ENCODE results near the gene HNF1A.
"Not testable (repeated sequence)": the region's sequence is repeated elsewhere in the genome, so short reads cannot be mapped to it uniquely, and the experiment has no call there.

Gene HNF1A, protein sequence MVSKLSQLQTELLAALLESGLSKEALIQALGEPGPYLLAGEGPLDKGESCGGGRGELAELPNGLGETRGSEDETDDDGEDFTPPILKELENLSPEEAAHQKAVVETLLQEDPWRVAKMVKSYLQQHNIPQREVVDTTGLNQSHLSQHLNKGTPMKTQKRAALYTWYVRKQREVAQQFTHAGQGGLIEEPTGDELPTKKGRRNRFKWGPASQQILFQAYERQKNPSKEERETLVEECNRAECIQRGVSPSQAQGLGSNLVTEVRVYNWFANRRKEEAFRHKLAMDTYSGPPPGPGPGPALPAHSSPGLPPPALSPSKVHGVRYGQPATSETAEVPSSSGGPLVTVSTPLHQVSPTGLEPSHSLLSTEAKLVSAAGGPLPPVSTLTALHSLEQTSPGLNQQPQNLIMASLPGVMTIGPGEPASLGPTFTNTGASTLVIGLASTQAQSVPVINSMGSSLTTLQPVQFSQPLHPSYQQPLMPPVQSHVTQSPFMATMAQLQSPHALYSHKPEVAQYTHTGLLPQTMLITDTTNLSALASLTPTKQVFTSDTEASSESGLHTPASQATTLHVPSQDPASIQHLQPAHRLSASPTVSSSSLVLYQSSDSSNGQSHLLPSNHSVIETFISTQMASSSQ

GRCh38 chr12:120978296-120979219, at the start of gene HNF1A:
Gene HNF1A (plus strand): TSS chr12:120978543. CDS start chr12:120978769, 226 bp downstream.
- DNase-seq = no peak

DNA sequence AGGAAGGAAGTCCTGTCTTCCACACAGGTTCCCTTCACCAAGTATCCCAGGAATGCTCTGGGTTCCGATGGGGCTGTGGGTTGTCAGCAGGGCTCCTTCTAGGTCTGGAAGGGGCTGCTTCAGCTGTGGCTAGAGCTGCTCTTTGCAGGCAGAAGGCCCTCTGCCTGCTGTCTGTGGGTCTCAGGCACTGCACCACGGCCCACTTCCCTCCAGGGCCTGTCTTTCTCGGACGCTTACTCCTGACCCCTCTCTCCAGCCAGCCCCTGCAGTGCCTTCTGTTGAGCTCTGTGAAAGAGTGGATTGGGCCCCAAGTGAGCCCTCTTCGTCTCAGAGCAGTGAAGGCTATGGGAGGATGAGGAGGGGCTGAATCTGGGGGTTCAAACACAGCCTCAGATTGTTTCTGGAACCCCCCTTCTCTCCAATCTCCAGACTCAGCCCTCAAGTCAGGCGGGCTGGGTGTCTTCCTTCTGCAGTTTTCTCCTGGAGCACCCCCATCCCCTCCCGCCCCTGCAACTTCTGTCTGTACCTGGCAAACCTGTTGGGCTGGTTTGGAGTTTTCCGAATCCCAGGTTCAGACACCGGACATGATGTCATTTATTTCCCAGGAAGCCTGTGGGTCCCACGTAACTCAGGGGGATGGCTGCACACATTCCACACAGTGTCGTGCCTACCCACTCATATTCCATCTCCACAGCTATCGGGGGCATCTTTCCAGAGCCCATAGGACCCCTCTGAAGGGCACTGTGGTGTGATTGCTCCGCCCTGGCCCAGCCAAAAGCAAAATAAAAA, 49.3 kb upstream of the HNF1A start:
- DNase-seq = no peak

DNA sequence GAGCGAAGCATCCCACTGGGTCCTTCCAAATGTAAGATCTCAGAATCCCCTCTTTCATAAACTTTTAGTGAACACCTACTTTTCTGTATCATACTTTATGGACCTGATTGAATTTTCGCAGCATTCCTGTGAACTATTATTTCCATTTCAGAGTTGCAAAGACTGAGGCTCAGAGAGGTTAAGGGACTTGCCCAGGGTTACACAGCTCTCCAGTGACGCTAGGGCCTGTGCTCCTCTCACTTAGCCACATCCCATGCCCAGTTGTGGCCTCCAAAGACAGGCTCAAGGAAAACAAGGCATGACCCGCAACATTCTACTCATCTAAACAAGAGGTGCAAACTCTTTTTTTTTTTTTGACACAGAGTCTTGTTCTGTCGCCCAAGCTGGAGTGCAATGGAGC, 48.3 kb upstream of the HNF1A start:
- DNase-seq = no peak

DNA sequence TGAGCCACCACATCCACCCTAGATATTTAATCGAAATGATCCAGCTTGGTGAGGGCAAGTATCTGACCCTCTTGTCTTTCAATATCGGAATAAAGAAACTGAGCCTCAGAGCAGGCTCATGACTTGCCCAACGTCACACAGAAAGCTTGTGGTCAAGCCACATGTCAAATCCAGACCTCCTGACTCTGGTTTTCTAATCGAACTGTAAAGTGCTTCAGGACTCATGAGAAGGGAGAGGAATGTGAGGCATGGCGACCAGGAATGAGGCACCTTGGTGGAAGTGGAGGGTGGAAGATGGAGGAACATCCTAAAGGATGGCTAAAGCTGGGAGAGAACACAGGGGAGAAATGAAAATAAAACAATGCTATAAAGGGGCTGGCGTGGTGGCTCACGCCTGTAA, 46.3 kb upstream of the HNF1A start:
- DNase-seq = no peak

- DNase-seq = no peak
These were observed 45.3 kb upstream of the HNF1A start for GRCh38 chr12:120932956-120933526.

GRCh38 chr12:120933786-120934185, 44.6 kb upstream of the HNF1A start:
- DNase-seq = no peak

GRCh38 chr12:120936197-120936596, 42.1 kb upstream of the HNF1A start:
- DNase-seq = no peak

DNA sequence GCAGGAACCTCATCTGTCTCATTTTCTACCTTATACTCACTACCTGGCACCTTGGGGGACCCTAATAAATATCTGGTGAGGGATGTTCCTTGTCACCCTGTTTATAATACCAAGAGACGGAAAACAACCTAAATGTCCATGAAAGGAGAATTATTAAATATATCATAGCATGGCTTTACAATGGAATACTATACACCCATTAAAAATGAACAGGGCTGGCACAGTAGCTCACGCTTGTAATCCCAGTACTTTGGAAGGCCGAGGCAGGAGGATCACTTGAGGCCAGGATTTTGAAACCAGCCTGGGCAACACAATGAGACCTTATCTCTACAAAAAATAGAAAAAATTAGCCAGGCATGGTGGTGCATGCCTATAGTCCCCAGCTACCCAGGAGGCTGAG, 39.8 kb upstream of the HNF1A start:
- no peak for DNase-seq

DNA sequence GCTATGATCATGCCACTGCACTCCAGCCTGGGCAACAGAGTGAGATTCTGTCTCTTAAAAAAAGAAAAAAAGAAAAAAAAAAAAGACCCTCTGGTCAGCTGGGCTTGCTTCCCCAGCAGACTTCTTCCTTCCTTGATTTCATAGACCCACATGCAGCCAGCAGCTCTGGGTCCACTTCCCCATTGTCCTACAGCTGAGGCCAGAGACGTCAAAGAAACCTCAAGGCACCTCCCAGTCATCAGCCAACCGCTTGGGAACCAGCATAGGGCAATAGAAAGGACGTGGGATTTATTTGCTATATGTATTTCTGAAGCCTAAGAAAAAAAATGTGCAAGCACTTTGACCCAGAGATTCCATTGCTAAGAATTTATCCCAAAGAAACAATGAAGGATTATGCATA, 38.8 kb upstream of the HNF1A start:
- no peak for DNase-seq

- no peak for DNase-seq
These were observed 38.3 kb upstream of the HNF1A start for GRCh38 chr12:120940006-120940405.

GRCh38 chr12:120940799-120941198, 37.5 kb upstream of the HNF1A start:
- DNase-seq = no peak

DNA sequence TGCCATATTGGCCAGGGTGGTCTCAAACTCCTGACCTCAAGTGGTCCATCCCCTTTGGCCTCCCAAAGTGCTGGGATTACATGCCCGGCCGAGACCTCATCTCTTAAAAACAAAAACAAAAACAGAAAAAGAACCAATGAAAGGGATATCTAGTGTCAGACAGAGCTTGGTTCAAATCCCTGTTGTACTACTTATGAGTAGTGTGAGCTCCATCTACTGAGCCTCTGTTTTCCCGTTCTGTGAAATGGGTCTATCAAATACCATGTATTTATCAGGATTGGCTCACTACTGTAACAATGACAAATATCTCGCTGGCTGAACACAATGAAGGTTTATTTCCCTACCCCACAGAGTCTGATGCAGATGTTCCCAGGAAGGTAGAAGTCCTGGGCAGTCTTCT, 36.9 kb upstream of the HNF1A start:
- DNase-seq = no peak

DNA sequence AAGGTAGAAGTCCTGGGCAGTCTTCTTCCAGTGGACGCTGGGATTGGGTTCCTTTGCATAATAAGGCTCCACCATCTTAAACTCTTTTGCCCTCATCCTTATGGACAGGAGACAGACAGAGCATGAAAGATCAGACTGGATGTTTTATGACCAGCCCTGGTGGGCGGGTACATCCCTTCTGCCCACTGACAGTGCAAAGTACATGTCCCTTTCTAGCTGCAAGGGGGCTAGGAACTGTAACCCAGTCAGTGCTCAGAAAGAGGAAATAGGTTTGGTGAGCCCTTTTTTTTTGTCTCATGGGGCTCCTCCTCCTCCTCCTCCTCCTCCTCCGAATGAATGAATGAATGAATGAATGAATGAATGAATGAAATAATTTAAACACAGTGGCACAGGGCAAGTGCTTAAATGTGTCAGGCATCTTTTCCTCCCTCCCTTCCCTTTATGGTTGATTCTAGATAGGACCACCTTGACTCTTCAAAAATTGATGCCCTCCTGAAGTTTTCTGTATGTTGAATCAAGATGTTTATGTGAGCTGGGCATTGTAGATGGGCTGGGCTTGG, 36.4 kb upstream of the HNF1A start:
- DNase-seq = no peak

DNA sequence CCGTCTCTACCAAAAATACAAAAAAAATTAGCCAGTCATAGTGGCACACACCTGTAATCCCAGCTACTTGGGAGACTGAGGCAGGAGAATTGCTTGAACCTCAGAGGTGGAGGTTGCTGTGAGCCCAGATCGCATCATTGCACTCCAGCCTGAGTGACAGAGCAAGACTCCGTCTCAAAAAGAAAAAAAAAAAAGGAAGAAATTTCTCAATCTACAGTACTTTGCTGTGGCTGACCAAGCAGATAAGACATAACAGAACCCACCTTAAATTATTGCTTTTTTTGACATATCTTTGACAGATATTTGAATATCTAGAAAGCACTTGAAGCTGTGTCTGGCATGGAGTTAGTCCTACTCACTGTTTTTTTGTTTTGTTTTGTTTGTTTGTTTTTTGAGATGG, 34.9 kb upstream of the HNF1A start:
- DNase-seq = no peak

GRCh38 chr12:120944645-120945217, 33.6 kb upstream of the HNF1A start:
- DNase-seq = no peak

GRCh38 chr12:120945516-120945915, 32.8 kb upstream of the HNF1A start:
- not testable (repeated sequence) for DNase-seq

GRCh38 chr12:120950260-120950799, 28.0 kb upstream of the HNF1A start:
- DNase-seq = not testable (repeated sequence)

- DNase-seq = no peak
These were observed 27.5 kb upstream of the HNF1A start for GRCh38 chr12:120950807-120951206.

GRCh38 chr12:120955232-120955631, 23.1 kb upstream of the HNF1A start:
- DNase-seq = no peak

DNA sequence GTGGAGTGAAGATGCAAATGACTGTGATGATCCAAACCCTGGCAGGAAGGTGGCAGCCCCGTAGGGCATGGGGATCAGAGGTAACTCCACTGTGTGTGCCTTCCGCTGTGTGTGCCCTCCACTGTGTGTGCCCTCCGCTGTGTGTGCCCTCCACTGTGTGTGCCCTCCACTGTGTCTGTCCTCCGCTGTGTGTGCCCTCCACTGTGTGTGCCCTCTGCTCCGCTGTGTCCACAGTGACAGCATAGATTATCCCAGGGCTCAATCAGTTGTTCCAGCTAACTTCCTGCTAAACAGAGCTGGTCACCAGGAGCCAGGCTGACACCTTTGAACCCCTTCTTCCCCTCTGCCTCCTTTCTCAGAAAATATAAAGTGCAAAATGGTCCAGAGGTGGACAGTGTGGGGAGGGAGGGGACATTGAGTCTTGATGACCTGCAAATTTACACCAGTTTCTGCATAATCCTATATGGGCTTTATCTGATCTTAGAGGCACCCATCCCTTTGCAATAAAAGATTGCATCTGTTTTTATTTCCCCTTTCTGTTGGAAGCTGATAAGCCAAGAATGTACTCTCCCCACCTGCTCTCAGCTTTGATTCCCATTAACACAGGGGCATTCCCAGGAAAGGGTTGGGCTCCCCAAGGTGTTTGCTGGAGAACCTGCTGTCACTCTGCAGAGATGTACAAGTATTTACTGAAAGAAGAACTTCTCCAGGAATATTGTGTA, 21.6 kb upstream of the HNF1A start:
- no peak for DNase-seq
